HG03108 (cell line): ENCODE results near the gene FGF6.

Experiments
- ATAC-seq: cut with Tn5 transposase; IDR thresholded peaks from one replicate; pipeline ENCODE4 v1.9.1; 2021; ENCODE audit warnings: moderate library complexity; ENCODE audit not compliant: unreplicated experiment

The FGF6 gene

DNA sequence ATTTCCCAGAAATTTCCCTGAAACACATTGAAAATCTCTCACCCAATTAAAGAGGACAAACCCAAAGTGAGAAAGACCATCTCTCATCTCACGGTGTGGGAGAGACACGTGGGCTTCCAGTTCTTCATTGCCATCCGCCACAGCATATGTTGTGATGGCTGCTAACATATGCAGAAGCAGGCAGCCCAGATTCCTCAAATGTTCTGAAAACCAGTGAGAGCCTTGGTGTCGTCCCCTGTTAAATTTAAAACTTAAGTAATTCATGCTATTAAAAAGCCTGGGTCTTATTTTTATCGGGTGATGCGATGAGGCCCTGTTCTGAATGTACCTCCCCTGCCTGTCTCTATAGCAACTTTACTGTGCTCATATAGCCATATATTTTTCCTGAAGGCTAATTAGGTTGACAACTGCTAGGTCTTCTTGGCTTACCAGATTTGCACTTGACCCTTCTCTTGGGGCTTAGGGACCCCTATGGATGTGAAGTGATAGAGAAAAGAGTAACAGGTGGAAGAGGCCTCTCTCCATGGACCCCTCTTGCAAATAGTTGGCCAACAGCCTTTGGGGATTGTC, 2.8 kb upstream of the FGF6 start:
- no peak for ATAC-seq

DNA sequence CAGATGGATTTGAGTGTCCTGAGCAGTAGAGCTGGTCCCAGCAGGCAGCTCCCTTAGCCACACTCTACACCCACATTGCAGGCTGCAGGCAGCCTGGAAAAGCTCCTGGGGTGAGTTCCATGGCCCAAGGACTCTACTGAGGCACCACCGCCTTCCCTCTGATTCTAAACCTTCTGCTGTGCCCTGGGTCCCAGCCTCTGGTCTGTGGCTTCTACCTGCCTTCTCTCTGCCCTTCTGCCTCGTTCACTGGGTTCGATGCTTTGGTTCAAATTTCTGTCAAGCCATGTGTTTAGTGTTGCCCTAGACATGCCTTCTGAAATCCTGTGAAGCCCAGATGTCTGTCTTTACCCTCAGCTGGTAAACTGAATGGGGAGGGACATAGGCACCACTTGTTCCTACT, 1.5 kb upstream of the FGF6 start:
- ATAC-seq: no peak

DNA sequence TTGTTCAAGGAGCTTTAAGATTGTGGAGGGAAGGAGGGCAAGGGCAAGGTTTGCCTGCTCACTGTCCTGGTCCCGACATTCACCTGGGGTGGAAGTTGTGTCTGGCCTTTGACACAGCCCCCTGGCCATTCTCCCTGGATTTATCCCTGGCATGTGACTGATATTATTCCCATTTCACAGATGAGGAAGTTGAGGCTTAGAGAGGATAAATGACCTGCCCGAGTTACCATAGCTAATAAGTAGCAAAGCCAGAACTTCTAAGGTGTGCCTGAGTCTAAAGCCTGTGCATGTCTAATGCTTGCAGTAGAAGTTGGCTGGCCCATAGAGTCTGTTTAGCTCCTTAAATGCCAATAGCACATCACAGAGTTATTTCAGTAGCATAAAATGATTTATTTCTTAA, 720 bp upstream of the FGF6 start:
- ATAC-seq: no peak

DNA sequence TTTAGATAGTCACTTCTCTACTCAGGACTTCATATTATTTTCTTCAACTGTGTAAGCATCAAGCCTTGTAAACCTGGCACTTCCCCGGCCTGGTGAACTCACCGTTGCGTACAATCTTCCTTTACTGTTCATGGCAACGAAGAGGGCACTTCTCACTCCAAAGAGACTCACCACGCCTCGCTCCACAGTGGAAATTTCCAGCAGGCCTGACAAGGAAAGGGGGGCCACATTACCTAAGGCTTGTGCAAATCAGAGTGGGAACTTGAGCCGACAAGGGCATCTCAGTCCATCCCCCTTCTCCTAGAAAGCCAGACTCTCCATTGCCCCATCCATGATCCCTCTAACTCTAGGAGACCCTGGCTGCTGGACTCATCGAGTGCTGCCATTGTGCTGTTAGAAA, 1.6 kb downstream of the FGF6 start:
- no peak for ATAC-seq

DNA sequence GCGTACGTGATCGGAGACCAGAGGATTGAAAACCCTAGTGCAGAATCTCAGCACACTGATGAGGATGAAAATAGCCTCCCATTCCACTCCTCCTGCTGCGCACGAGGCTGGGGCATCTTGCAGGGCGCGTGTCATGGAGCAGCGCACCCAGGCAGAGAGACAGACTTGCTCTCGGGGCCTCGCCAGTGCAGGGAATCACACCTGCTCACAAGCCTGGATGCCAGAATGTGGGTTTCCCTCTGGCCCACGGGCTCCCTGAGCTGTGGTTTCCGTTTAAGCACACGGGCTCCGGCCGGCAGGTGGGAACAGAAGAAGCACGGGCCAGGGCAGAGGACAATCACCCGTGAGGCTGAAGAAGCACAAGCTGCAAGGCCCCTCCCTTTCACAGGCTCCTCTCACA, 2.0 kb downstream of the FGF6 start:
- ATAC-seq: no peak

DNA sequence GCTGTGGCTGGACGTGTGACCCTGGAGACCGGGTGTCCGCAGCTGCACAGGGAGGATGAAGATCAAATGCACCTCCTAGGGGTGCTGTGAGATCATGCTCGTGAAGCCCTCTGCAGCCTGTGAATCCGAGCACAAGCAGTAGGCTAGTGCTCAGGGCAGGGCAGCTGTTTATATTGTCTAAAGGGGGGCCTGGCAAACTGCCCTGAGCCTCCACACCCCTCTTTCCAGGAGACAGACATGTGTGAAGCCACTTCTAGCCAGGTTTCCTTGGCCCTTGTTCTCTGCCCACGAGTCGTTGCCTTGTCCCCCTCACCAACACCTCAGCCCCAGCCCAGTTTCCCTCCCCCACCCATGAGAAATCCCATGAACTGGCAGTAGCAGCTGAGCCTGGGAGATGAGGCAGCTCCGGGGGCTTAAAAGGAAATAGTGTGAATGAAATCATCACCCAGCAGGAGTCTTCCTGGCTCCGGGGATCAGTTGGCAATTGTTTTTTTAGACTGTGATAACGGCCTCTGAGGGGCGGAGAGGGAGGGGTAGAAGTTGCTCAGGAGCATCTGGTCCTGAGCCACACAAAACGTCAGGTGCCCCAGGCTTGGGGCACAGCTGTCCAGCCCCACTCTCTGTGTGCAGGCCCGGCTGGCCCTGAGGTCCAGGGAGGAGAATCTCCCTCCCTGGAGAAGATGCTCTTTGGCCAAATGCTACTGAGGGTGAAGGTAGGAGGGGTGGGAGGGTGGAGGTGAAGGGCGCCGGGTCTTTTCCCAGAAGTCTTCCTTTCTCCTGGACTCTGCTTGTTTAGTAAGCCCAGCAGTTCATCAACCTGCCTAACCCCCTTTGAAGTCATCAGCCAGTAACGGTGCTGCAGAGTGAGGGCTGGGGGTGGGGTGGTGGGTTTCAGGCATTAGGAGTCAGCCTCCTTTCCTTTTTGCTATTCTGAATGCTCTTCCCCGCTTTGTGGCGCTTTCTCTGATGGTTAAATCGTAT, 4.0 kb downstream of the FGF6 start:
- ATAC-seq: no peak

DNA sequence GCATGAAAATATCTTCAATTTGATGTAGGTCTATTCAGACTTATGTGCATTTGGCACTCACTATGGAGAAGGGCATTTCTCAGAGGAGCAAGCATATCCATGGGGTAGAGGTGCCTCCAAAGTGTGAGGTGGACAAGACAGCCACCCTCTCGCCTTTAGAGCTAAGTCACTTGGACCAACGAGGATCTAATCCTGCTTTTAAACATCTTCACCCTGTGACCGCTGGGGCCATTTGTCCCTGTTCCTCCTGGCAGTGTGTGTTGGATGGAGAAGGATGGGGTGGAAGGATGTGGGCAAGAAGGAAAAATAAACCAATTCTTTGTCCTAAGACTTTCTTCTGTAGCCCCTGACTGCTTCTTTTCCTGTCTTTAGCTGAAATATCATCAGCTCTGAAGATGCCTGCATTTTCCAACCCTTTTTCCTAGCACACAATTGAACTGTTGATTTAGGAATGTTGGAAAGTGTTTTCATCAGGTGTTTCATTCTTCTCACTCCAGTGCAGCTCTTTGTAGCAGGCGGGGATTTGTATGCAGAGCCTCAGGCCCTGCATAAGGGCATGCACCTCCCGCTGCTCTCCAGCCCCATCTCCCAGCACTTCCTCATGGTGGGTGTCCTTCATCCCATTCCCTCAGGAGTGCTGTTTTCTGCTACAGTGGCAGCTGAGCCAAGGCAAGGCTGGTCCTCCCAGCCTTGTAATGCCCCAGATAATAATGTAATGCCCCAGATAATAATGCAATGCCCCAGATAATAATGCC, 5.3 kb downstream of the FGF6 start:
- no peak for ATAC-seq

DNA sequence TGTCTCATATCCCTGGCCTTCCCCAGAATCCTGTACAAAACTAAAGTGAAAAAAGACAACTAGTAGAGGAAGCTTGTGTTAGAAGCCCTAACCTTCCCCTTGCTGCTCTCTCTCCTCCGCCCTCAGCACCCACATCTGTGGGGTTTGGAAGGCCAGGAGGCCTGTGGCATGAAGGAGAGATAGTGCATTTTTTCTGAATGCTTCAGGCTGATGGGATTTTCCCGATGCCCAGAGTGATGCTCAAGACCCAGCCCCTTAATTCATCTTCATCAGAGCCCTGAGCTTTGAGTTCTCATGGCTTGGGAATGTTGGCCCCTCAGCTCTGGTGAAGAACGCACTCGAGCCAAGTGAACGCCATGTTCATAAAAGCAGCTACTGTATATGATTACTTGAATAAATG, 5.9 kb downstream of the FGF6 start:
- no peak for ATAC-seq

DNA sequence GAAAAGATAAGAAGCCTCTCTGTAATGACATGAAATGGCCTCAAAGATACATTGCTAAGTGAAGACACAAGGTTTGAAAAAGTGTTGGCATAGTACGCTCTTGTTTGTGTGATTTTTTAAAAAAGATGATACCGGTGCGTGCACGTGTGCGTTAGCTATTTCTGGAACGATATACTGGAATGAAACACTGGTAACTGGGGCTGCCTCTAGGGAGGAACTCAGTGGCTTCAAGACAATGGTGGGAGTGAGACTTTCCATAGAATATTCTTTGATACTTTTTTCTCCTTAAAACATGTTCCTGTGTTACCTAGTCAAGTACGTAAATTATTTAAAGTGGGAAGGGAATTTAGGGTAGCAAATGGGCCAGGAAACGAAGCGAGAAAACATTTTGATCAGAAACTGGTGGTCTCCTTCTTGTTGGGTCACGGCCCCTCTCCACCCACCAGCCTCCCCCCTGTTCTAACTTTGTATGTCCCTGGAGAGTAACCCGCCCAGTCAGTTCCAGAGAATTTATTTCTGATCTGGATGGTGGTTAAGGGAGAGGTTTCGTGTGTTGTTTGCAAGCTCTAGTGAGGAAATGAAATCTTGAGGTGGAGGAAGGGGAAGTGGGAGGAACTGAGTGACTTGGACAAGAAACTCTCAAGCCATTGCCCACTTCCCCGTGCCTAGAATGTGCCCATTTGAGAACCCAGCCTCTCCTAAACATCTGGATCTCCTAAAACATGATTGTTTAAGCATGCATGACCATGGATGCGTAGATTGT, 6.6 kb downstream of the FGF6 start:
- no peak for ATAC-seq

DNA sequence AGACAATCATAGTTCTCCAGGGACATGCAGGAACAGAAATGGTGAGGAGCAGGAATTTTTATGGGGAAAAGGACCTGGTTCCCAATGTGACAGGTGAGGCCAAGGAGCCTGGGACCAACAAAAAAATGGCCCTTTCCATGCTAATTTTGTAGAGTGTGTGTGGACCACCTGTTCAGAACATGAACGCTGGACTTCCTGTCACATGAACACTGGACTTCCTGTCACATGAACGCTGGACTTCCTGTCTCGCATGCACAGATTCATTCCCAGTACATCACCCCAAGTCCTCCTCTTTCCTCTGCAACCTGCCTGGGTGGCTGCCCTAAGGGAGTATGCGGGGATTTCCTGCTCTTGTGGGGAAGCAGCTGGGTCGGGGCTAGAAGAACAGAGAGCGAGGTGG, 10.1 kb downstream of the FGF6 start:
- no peak for ATAC-seq

DNA sequence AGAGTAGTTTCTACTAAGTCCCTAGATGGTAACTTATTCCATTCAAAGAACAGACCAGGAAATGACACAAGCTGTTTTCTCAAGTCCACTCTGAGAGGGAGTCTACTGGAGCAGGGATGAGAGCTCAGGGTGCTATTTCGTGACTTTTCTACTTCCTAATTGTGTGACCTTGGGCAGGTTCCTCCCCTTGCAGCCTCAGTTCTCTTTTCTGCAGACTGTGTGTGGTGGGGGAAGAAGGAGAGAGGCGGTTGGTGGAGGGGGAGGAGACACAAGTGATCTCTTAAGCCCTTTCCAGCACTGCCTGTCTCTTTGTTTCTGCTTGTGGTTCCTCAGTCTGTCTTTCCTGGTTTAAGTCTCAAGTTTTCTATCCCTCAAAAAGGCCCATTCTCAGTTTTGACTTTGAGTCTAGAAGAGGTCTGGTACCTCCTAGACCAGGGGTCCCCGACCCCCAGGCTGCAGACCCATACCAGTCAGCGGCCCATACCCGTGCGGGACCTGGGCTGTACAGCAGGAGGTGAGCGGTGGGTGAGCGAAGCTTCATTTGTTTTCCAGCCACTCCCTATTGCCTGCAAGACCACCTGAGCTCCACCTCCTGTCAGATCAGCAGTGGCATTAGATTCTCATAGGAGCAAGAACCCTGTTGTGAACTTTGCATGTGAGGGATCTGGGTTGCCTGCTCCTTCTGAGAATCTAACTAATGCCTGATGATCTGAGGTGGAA, 10.7 kb downstream of the FGF6 start:
- ATAC-seq: no peak

DNA sequence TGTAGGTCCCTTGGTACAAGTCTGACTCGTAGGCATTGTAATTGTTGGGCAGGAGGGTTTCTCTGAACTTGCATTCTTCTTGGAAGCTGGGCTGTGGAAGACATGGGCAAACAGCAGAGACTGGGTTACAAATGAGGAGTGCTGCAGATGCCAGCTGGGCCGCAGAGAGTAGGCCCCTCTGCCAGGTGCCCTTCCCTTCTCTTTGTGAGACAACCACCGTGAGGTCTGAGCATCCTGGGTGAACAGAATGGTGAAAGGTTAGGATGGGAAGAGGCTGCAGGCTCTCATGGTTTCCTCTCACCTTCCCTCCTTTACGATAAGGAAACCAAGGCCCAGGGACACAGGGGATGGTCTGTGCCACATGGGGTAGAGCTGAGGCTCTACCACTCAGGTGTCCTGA, 11.3 kb downstream of the FGF6 start:
- ATAC-seq: no peak

DNA sequence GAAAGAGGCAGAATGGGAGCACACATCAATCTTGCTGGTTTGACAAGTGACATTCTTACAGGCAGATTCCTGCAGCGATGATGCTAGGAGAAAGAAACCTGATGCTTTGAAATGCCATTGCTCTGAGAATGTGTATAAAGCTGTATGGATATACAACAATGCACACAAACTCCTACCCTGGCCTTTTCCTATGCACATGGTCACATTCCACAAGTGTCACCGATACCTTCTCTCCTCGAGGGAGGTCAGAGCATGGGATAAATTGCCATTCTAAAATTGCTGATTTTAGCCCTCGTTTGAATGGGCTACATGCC, 11.9 kb downstream of the FGF6 start:
- ATAC-seq: no peak

DNA sequence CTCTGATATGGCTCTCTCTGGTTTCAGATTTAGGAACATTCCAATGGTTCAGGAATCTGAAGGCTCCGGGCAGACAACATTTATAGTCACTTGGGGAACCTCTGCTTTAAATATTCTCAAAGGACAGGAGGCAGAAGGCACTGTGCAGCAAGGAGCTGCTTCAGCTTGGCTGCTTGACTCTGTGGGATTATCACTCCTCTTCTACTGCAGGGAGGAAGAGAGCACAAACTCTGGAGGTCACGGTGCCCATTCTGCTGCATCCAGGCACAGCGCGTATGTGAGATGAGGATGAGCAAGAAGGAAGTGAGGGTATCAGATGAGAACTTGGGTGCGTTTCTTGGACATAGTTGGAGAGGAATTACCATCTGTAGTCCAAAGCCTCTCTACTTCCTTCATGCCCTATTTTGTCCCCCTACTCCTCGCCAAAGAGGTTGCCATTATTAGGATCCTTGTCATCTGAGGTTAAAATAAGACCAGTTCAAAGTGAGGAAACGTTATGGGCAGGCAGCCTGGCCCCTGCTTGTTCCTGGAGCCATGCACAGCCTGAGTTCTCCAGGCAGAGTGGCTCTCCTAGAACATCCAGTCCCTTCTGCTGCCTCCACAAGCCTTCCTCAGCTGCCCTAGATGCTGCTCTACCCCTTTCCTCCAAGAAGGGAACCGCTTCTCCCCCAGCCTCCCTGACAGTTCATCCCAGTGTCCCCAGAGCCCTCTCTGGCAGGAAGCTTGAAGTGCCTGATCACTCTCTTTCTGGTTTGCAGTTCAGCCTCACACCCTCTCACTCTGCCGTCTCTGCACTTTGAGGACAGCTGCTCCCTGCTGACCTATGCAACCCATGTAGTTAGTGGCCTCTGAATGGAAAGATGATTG, 12.5 kb downstream of the FGF6 start:
- ATAC-seq: no peak

DNA sequence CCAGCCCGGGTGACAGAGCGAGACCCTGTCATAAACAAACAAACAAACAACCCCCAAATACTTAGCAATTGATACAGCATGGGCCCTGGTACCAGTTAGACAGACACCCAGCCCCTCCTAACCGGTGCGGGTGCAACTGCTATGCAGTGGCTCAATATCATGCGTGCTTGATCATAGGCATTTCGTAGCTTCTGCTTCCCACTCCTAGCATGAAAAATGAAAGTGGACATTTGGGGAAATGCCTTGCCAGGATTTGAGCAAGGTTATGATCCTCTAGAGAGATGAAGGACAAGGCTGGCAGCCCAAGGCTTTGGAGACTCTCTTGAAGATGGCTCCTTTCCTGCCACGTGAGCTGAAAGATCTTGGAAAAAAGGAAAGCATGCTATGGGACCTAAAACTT, 13.7 kb downstream of the FGF6 start:
- ATAC-seq: no peak

DNA sequence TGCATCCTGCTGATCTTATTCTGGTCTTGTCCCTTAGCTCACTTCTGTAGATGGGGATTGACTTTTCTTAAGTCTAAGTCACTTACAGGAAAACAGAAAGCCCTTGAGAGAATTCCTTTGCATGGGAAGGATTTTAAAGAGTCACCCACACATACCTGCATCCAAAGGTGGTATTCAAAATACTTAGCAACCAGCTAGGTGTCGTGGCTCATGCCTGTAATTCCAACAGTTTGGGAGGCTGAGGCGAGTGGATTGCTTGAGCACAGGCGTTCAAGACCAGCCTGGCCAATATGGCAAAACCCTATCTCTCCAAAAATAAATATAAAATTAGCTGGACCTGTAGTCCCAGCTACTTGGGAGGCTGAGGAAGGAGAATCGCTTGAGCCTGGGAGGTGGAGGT, 14.2 kb downstream of the FGF6 start:
- ATAC-seq: no peak

DNA sequence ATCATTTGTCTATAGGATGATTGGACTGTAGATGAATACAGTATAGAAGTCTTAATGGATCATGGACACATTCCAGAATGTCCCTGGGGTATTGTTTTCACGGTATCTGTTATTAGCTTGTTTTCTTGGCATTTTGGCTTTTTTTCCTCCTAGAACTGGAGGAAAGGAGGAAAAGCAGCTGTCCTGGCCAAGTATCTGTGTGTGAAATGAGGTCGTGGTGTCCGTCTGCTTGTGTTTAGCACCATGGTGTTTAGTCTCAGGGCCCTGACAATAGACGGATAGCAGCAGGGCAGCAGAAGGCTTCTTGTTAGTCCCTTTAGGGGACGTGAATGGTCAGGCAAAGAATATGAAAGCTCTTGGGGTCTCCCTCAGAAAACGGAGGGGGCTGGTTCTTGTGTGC, 21.2 kb downstream of the FGF6 start:
- ATAC-seq: no peak

DNA sequence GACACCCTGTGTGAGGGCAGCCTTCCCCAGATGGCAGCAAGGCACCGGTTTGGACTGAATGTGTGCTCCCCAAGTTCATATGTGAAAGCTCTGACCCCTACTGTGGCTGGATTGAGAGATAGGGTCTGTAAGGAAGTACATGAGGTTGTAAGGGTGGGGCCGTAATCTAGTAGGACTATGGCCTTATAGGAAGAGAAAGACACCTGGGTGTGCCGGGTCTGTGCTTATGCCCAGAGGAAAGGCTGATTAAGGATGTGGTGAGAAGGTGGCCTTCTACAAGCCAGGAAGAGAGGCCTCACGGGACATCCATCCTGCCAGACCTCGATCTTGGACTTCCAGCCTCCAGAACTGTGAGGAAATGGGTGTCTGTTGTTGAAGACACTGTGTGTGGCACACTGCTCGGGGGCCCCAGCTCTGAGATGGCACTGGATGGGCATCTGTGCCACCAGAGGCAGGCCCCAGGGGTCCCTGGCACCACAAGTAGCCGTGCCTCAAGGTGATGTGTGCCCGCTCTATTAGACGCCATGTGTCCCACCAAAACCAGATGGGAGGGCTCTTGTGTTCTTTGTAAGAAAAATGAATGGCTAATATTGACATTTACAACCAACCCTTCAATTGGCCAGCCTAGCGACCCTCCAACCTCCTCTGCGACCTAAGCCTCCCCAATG, 22.0 kb downstream of the FGF6 start:
- no peak for ATAC-seq

DNA sequence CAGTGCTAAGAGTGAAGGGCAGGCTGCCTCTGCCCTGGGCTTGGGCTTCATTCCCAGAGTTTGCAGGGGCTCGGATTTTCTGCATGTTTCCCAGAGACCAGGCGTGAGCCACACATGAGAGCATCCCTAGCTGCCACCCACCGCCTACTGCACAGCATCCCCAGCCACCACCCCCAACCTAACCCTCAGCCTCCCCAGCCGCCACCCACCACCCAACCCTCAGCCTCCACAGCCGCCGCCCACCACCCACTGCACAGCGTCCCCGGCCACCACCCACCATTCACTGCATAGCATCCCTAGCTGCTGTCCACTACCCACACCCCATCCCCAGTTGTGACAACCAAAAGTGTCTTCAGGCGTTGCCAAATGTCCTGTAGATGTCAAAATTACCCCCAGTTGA, 22.6 kb downstream of the FGF6 start:
- ATAC-seq: no peak
